Keratinocyte (primary cell): Measurements from ENCODE around the gene PTGES2. TPM values are rescaled to one million over a fixed set of nuclear protein-coding genes. Genes with fewer than 3 reads are reported as not detected.

Experiments
- DNase-seq: peaks from one replicate; pipeline ENCODE4 v3.0.0-alpha.2; 2011; ENCODE audit warnings: low read depth, missing footprints, low spot score
- FAIRE-seq: peaks from 2 replicates; lab custom pipeline; 2011; peaks lifted over from hg19 to GRCh38; lab: Jason Lieb, UNC
- H2AFZ ChIP-seq: 2 replicates; pipeline ENCODE4 v1.6.0; 2012; ENCODE audit warnings: low read length, control low read depth, inconsistent platforms; ENCODE audit not compliant: control insufficient read depth
- H3K27ac ChIP-seq: 2 replicates; pipeline ENCODE4 v1.5.1; 2011; ENCODE audit warnings: low read length; ENCODE audit not compliant: control insufficient read depth, insufficient read depth
- H3K27me3 ChIP-seq: 3 replicates; pipeline ENCODE4 v1.6.0; 2011; ENCODE audit warnings: low read length; ENCODE audit not compliant: control insufficient read depth, insufficient read depth; ENCODE audit errors: extremely low read depth
- H3K36me3 ChIP-seq, 2 experiments: 2 replicates in 1 of 2; 3 replicates in 1 of 2; pipeline ENCODE4 v1.5.1; 2011; ENCODE audit warnings: low read length in 2 of 2, mild to moderate bottlenecking in 1 of 2; ENCODE audit not compliant: control insufficient read depth in 2 of 2, insufficient read depth in 2 of 2; ENCODE audit errors: extremely low read depth in 1 of 2
- H3K4me1 ChIP-seq: 3 replicates; pipeline ENCODE4 v1.5.1; 2011; ENCODE audit warnings: low read length; ENCODE audit not compliant: control insufficient read depth, insufficient read depth; ENCODE audit errors: extremely low read depth
- H3K4me2 ChIP-seq: 3 replicates; pipeline ENCODE4 v1.6.0; 2011; ENCODE audit warnings: low read depth, low read length; ENCODE audit not compliant: control insufficient read depth, insufficient read depth; ENCODE audit errors: extremely low read depth
- H3K4me3 ChIP-seq, 3 experiments: fragments of 200-600 bp in 1 of 3; sonication (generic) in 1 of 3; 2 replicates in 2 of 3; 3 replicates in 1 of 3; pipeline ENCODE4 v1.5.1; 2011 to 2016; ENCODE audit warnings: low read length in 3 of 3, mild to moderate bottlenecking in 3 of 3, control low read depth in 2 of 3, inconsistent platforms in 1 of 3, low read depth in 1 of 3, mixed read lengths in 1 of 3, mixed run types in 1 of 3, moderate library complexity in 1 of 3; ENCODE audit not compliant: control insufficient read depth in 2 of 3, insufficient read depth in 2 of 3; ENCODE audit errors: extremely low read depth in 1 of 3
- H3K79me2 ChIP-seq: 2 replicates; pipeline ENCODE4 v1.6.0; 2012; ENCODE audit warnings: low read length; ENCODE audit not compliant: control insufficient read depth, insufficient read depth
- H3K9ac ChIP-seq: 3 replicates; pipeline ENCODE4 v1.6.0; 2011; ENCODE audit warnings: low read length; ENCODE audit not compliant: control insufficient read depth, insufficient read depth; ENCODE audit errors: extremely low read depth
- H3K9me1 ChIP-seq: 3 replicates; pipeline ENCODE4 v1.6.0; 2011; ENCODE audit warnings: low read length; ENCODE audit not compliant: control insufficient read depth, insufficient read depth; ENCODE audit errors: extremely low read depth
- H3K9me3 ChIP-seq: 2 replicates; pipeline ENCODE4 v1.5.1; 2012; ENCODE audit warnings: low read depth, low read length; ENCODE audit not compliant: control insufficient read depth
- H4K20me1 ChIP-seq: 3 replicates; pipeline ENCODE4 v1.6.0; 2011; ENCODE audit warnings: low read length; ENCODE audit not compliant: control insufficient read depth, insufficient read depth; ENCODE audit errors: extremely low read depth
- EZH2 ChIP-seq: IDR thresholded peaks from one replicate; pipeline ENCODE4 v1.6.1; 2012; ENCODE audit warnings: inconsistent platforms, mild to moderate bottlenecking, low read length, moderate library complexity
- dilution Hi-C: fragments of 300-500 bp; cut with MboI; formaldehyde crosslinking; loops from one replicate; pipeline ENCODE4 v1.7.0; 2020; ENCODE audit warnings: low sequenced_read_pairs; ENCODE audit not compliant: extremely low pct_ligation_motif_present
- polyA plus RNA-seq, 5 experiments: library from polyadenylated mRNA; depleted of rRNA in 3 of 5; stranded (reverse) in 3 of 5; stranded (forward) in 1 of 5; unstranded in 1 of 5; fragments of >200 nt; gene quantifications; 1 replicate in 1 of 5; 2 replicates in 3 of 5; 3 replicates in 1 of 5; pipeline versions ENCODE4 v1.2.1 to v1.2.3, GENCODE V29; 2011 to 2012; ENCODE audit warnings: missing spikeins in 2 of 5, low read depth in 1 of 5, low replicate concordance in 1 of 5
- TF ChIP-seq, protein P1 (sequence below), 3 experiments: IDR thresholded peaks in 1 of 3; conservative IDR thresholded peaks in 1 of 3; optimal IDR thresholded peaks in 1 of 3; 2 replicates in 2 of 3; 3 replicates in 1 of 3; pipeline versions ENCODE3 to v1.5.1; 2011; ENCODE audit warnings: low read length in 3 of 3, mild to moderate bottlenecking in 3 of 3, moderate library complexity in 2 of 3, control low read depth in 1 of 3, inconsistent platforms in 1 of 3; ENCODE audit not compliant: insufficient read depth in 2 of 3; ENCODE audit errors: extremely low read depth in 1 of 3

The PTGES2 gene
- polyA plus RNA-seq, 1 donor (not counting 4 experiments of a cell fraction or from before 2014, with no cell fraction given): 68.7 TPM

DNA sequence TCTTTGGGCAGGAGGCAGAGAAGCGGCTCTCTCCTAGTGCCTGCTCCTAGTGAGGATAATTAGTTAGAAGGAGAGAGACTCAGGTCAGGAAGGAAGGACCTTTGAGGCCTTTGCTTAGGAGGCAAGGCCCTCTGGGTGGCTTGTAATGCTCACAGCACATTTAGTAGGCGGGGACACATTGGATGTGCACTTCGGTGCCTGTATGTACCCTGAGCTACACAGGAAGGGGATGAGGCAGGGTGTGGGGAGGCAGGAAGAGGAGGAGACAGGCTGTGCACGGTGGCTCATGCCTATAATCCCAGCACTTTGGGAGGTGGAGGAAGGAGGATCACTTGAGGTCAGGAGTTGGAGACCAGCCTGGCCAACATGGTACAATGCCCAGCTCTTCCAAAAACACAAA is 14.5 kb upstream of the PTGES2 start:
- no peak overlapping the region for H3K4me2 ChIP-seq
- TF ChIP-seq, protein P1, sequence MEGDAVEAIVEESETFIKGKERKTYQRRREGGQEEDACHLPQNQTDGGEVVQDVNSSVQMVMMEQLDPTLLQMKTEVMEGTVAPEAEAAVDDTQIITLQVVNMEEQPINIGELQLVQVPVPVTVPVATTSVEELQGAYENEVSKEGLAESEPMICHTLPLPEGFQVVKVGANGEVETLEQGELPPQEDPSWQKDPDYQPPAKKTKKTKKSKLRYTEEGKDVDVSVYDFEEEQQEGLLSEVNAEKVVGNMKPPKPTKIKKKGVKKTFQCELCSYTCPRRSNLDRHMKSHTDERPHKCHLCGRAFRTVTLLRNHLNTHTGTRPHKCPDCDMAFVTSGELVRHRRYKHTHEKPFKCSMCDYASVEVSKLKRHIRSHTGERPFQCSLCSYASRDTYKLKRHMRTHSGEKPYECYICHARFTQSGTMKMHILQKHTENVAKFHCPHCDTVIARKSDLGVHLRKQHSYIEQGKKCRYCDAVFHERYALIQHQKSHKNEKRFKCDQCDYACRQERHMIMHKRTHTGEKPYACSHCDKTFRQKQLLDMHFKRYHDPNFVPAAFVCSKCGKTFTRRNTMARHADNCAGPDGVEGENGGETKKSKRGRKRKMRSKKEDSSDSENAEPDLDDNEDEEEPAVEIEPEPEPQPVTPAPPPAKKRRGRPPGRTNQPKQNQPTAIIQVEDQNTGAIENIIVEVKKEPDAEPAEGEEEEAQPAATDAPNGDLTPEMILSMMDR (optimal IDR thresholded peaks at IDR 0.05 in 1 of 3, IDR thresholded peaks at IDR 0.05 in 1 of 3, conservative IDR thresholded peaks at IDR 0.05 in 1 of 3; ENCODE audit: extremely low read depth in 1 of 3, insufficient read depth in 2 of 3, low read length in 3 of 3): no peak
- TF ChIP-seq EZH2: no peak
- no peak overlapping the region for H3K27ac ChIP-seq
- no peaks in the 10 kb centered on the region for H3K9me3 ChIP-seq
- H2AFZ ChIP-seq: peak overlapping the region; percentile 53
- H3K4me1 ChIP-seq: peaks cover 41% of the 10 kb centered on the region
- H3K36me3 ChIP-seq: no peaks in the 10 kb centered on the region
- no peaks in the 10 kb centered on the region for H4K20me1 ChIP-seq
- no peak overlapping the region for H3K9ac ChIP-seq
- H3K4me3 ChIP-seq: no peak overlapping the region
- H3K79me2 ChIP-seq: no peaks in the 10 kb centered on the region
- DNase-seq: no peak
- dilution Hi-C loops: no loop called here
- no peaks in the 10 kb centered on the region for H3K27me3 ChIP-seq
- no peak for FAIRE-seq
- H3K9me1 ChIP-seq: no peaks in the 10 kb centered on the region

DNA sequence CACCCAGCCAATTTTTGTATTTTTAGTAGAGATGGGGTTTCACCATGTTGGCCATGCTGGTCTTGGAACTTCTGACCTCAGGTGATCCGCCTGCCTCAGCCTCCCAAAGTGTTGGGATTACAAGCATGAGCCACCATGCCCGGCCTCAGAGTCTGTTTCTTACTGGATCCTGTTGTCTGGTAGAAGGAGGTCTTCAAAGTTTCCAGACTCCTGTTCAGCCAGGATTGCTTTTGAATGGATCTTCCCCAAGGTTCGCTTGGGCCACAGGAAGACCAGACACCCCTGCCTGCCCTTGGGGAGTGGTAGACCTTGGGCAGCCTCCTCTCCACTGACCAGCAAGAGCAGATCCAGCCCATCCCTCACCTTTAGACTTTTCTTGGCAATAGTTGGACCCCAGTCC is 14.1 kb upstream of the PTGES2 start:
- H4K20me1 ChIP-seq: no peaks in the 10 kb centered on the region
- H2AFZ ChIP-seq: peak overlapping the region; percentile 53
- no peak overlapping the region for H3K9ac ChIP-seq
- no peaks in the 10 kb centered on the region for H3K79me2 ChIP-seq
- no peak for FAIRE-seq
- no peaks in the 10 kb centered on the region for H3K36me3 ChIP-seq
- no peaks in the 10 kb centered on the region for H3K27me3 ChIP-seq
- H3K9me3 ChIP-seq: no peaks in the 10 kb centered on the region
- H3K9me1 ChIP-seq: no peaks in the 10 kb centered on the region
- dilution Hi-C loops: no loop called here
- H3K4me1 ChIP-seq: peaks cover 45% of the 10 kb centered on the region
- H3K4me2 ChIP-seq: no peak overlapping the region
- no peak overlapping the region for H3K4me3 ChIP-seq
- no peak for DNase-seq
- TF ChIP-seq EZH2: no peak
- TF ChIP-seq, protein P1 (optimal IDR thresholded peaks at IDR 0.05 in 1 of 3, IDR thresholded peaks at IDR 0.05 in 1 of 3, conservative IDR thresholded peaks at IDR 0.05 in 1 of 3; ENCODE audit: extremely low read depth in 1 of 3, insufficient read depth in 2 of 3, low read length in 3 of 3): no peak
- H3K27ac ChIP-seq: no peak overlapping the region
